ENCODE results near the gene CAND1.

DNA sequence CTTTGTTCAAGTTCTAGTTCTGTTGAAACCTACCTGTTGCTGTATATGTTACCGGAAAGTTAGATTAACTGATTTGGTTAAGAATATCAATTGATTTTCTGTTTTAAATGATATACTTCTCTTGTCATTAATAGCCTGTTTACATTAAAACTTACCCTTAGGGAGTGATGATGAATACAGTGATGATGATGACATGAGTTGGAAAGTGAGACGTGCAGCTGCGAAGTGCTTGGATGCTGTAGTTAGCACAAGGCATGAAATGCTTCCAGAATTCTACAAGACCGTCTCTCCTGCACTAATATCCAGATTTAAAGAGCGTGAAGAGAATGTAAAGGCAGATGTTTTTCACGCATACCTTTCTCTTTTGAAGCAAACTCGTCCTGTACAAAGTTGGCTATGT, 33.0 kb downstream of the CAND1 start:
- no peak for TF ChIP-seq POLR2AphosphoS5 (IDR thresholded peaks at IDR 0.05; ENCODE audit: low read depth, low read length)
- TF ChIP-seq, protein P1, sequence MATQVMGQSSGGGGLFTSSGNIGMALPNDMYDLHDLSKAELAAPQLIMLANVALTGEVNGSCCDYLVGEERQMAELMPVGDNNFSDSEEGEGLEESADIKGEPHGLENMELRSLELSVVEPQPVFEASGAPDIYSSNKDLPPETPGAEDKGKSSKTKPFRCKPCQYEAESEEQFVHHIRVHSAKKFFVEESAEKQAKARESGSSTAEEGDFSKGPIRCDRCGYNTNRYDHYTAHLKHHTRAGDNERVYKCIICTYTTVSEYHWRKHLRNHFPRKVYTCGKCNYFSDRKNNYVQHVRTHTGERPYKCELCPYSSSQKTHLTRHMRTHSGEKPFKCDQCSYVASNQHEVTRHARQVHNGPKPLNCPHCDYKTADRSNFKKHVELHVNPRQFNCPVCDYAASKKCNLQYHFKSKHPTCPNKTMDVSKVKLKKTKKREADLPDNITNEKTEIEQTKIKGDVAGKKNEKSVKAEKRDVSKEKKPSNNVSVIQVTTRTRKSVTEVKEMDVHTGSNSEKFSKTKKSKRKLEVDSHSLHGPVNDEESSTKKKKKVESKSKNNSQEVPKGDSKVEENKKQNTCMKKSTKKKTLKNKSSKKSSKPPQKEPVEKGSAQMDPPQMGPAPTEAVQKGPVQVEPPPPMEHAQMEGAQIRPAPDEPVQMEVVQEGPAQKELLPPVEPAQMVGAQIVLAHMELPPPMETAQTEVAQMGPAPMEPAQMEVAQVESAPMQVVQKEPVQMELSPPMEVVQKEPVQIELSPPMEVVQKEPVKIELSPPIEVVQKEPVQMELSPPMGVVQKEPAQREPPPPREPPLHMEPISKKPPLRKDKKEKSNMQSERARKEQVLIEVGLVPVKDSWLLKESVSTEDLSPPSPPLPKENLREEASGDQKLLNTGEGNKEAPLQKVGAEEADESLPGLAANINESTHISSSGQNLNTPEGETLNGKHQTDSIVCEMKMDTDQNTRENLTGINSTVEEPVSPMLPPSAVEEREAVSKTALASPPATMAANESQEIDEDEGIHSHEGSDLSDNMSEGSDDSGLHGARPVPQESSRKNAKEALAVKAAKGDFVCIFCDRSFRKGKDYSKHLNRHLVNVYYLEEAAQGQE (IDR thresholded peaks at IDR 0.05; ENCODE audit: insufficient read depth in 1 of 2, low read depth in 2 of 2, low read length in 2 of 2) = no peak

Measured in PFSK-1 (cell line).